Measurements from ENCODE around the gene SLC6A18. TPM values are rescaled to one million over a fixed set of nuclear protein-coding genes. Genes with fewer than 3 reads are reported as not detected.
A peak's percentile ranks its signal among the peaks of the same experiment; 100 is the strongest.

Gene SLC6A18
- total and polyA plus RNA-seq, 2 of the 13 experiments (the other 11 are each of a cell fraction or from before 2014, with no cell fraction given) = not detected

GRCh38 chr5:1177826-1178528, 47.2 kb upstream of the SLC6A18 start (continued):
- TF ChIP-seq ATF7 (IDR thresholded peaks at IDR 0.05) (no peak), ATF7 (CRISPR knock-in tag; IDR thresholded peaks at IDR 0.05) (no peak), ZNF646 (CRISPR knock-in tag; IDR thresholded peaks at IDR 0.05) (no peak), RBM22 (optimal IDR thresholded peaks at IDR 0.05; ENCODE audit: low read length) (no peak), ZFP36L1 (CRISPR knock-in tag; IDR thresholded peaks at IDR 0.05) (no peak), ZNF543 (CRISPR knock-in tag; IDR thresholded peaks at IDR 0.05) (no peak), HMGA1 (CRISPR knock-in tag; conservative IDR thresholded peaks at IDR 0.05) (no peak), AGO1 (IDR thresholded peaks at IDR 0.05; ENCODE audit: low read depth, low read length, poor library complexity, severe bottlenecking) (peak; percentile 56), RFXANK (CRISPR knock-in tag; IDR thresholded peaks at IDR 0.05) (no peak), ARNT (IDR thresholded peaks at IDR 0.05) (no peak), ZNF512B (CRISPR knock-in tag; IDR thresholded peaks at IDR 0.05; ENCODE audit: borderline replicate concordance) (0 out of 2 replicates have a peak, but pooled peaks have one; percentile 21), SP4 (CRISPR knock-in tag; IDR thresholded peaks at IDR 0.05) (0 out of 2 replicates have a peak, but pooled peaks have one; percentile 27)

All from HepG2 (cell line).